ENCODE results near the gene PAM. TPM values are rescaled to one million over a fixed set of nuclear protein-coding genes. Genes with fewer than 3 reads are reported as not detected.

Gene PAM
- total RNA-seq, 3 donors from 2014 or later, result 159 to 227 (median 193) TPM

DNA sequence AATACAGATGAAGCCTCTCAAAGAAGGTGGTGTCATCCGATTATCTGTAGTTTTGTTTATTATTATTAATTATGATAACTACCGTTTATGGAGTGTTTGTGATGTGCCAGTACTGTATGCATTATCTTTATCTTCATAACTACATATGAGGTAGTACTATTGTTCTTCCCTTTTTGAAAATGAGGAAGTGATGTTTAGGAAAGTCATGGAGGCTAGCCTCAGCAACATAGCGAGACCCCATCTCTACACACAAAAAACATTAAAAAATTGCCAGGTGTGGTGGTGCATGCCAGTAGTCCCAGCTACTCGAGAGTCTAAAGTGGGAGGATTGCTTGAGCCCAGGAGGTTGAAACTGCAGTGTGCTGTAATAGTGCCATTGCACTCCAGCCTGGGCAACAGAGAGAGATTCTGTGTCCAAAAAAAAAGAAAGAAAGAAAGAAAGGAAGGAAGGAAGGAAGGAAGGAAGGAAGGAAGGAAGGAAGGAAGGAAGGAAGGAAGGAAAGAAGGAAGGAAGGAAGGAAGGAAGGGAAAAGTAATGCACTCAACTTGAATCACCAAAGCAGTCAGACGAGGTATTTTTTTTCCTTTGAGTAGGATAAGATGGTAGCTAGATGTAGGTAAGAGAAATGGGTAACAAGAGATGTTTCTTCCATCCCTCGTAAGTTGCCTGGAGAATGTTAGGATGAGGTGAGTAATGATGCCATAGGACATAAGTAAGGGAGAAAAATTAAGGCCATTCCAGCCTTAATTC, 47.8 kb downstream of the PAM start:
- intact Hi-C loops (cut with DNase I; ENCODE audit: low total_unique reads), result no loop called here
- Histone ChIP-seq H3K4me1 (no peaks in the 10 kb centered on the region), H3K9me3 (no peaks in the 10 kb centered on the region)

GRCh38 chr5:102807878-102808502, 52.9 kb downstream of the PAM start:
- Histone ChIP-seq H3K4me1 (no peaks in the 10 kb centered on the region), H3K27me3 (no peaks in the 10 kb centered on the region), H3K27ac (no peak overlapping the region), H3K4me3 (no peak overlapping the region), H3K36me3 (no peaks in the 10 kb centered on the region), H3K9me3 (no peaks in the 10 kb centered on the region)
- intact Hi-C loops (cut with DNase I; ENCODE audit: low total_unique reads), result no loop called here
- TF ChIP-seq, protein P1, sequence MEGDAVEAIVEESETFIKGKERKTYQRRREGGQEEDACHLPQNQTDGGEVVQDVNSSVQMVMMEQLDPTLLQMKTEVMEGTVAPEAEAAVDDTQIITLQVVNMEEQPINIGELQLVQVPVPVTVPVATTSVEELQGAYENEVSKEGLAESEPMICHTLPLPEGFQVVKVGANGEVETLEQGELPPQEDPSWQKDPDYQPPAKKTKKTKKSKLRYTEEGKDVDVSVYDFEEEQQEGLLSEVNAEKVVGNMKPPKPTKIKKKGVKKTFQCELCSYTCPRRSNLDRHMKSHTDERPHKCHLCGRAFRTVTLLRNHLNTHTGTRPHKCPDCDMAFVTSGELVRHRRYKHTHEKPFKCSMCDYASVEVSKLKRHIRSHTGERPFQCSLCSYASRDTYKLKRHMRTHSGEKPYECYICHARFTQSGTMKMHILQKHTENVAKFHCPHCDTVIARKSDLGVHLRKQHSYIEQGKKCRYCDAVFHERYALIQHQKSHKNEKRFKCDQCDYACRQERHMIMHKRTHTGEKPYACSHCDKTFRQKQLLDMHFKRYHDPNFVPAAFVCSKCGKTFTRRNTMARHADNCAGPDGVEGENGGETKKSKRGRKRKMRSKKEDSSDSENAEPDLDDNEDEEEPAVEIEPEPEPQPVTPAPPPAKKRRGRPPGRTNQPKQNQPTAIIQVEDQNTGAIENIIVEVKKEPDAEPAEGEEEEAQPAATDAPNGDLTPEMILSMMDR (IDR thresholded peaks at IDR 0.05), result no peak
- TF ChIP-seq POLR2AphosphoS5 (IDR thresholded peaks at IDR 0.05) (no peak), POLR2A (IDR thresholded peaks at IDR 0.05) (no peak)
- DNase-seq (ENCODE audit: low spot score in 2 of 2), result no peak

More for the DNA sequence above, 47.8 kb downstream of the PAM start:
- H3K4me3 ChIP-seq, result no peak overlapping the region
- H3K27me3 ChIP-seq, result no peaks in the 10 kb centered on the region
- TF ChIP-seq POLR2A (IDR thresholded peaks at IDR 0.05) (no peak), POLR2AphosphoS5 (IDR thresholded peaks at IDR 0.05) (no peak)
- TF ChIP-seq, protein P1 (IDR thresholded peaks at IDR 0.05), result no peak
- no peak for DNase-seq (ENCODE audit: low spot score in 2 of 2)
- H3K27ac ChIP-seq, result no peak overlapping the region
- H3K36me3 ChIP-seq, result no peaks in the 10 kb centered on the region

- Histone ChIP-seq H3K36me3 (no peaks in the 10 kb centered on the region), H3K4me3 (no peak overlapping the region), H3K27me3 (no peaks in the 10 kb centered on the region), H3K9me3 (no peaks in the 10 kb centered on the region), H3K27ac (no peak overlapping the region), H3K4me1 (no peaks in the 10 kb centered on the region)
- no peak for DNase-seq (ENCODE audit: low spot score in 2 of 2)
- intact Hi-C loops (cut with DNase I; ENCODE audit: low total_unique reads), result no loop called here
- TF ChIP-seq POLR2A (IDR thresholded peaks at IDR 0.05), result no peak
- no peak for TF ChIP-seq POLR2AphosphoS5 (IDR thresholded peaks at IDR 0.05)
- TF ChIP-seq, protein P1 (IDR thresholded peaks at IDR 0.05), result no peak
These were observed 53.9 kb downstream of the PAM start for GRCh38 chr5:102809033-102809432.

DNA sequence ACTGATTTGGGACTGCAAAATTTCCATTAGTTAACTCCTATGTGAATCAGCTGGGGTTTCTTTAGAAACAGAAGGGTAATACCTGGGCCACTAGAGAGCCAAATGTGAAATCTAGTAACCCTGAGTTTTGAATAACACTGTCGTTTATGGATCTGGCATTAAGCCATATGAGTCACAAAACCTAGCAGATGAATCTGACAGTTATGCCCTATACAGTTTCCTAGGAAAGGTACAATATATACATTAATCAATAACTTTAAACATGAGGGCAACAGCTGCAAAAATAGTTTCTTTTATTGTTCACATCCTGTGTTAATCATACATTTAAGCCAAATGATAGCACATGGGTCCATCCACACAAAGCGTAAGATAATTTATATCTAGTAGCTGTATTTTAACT, 56.9 kb downstream of the PAM start:
- DNase-seq (ENCODE audit: low spot score in 2 of 2), result no peak
- Histone ChIP-seq H3K36me3 (no peaks in the 10 kb centered on the region), H3K4me3 (no peak overlapping the region), H3K27ac (no peak overlapping the region), H3K9me3 (no peaks in the 10 kb centered on the region), H3K4me1 (no peaks in the 10 kb centered on the region), H3K27me3 (no peaks in the 10 kb centered on the region)
- intact Hi-C loops (cut with DNase I; ENCODE audit: low total_unique reads), result no loop called here
- TF ChIP-seq, protein P1 (IDR thresholded peaks at IDR 0.05), result no peak
- TF ChIP-seq POLR2A (IDR thresholded peaks at IDR 0.05) (no peak), POLR2AphosphoS5 (IDR thresholded peaks at IDR 0.05) (no peak)

DNA sequence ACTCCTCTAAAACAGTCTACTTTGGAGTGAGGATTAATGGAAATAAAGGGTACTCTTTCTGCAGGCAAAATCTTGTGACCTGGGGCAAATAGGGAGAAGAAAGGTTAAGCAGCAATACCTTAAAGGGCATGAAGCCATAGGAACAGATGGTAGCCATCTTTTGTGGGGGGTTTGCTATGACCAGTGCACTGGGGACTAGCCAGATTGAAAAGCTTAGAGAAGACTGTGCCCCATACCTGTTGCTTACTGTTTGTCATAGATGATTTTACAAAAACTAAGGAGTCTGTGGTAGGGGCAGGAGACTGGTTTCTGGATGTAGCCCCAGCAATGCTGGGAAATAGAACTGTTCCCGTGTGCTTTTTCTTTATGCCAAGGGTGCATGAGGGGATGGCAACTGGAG, 58.6 kb downstream of the PAM start:
- H3K9me3 ChIP-seq, result no peaks in the 10 kb centered on the region
- no peaks in the 10 kb centered on the region for H3K27me3 ChIP-seq
- no peak for TF ChIP-seq POLR2AphosphoS5 (IDR thresholded peaks at IDR 0.05)
- DNase-seq (ENCODE audit: low spot score in 2 of 2), result no peak
- H3K4me3 ChIP-seq, result no peak overlapping the region
- no peaks in the 10 kb centered on the region for H3K4me1 ChIP-seq
- intact Hi-C loops (cut with DNase I; ENCODE audit: low total_unique reads), result no loop called here
- H3K27ac ChIP-seq, result no peak overlapping the region
- no peaks in the 10 kb centered on the region for H3K36me3 ChIP-seq

All from breast epithelium (tissue), 4 donors.